GM21528 (cell line): ENCODE results near the gene MTA1.

Experiments used
- ATAC-seq: cut with Tn5 transposase; IDR thresholded peaks from one replicate; pipeline ENCODE4 v1.9.1; 2021; ENCODE audit warnings: mild to moderate bottlenecking, moderate library complexity; ENCODE audit not compliant: unreplicated experiment, low FRiP score

MTA1 gene

DNA sequence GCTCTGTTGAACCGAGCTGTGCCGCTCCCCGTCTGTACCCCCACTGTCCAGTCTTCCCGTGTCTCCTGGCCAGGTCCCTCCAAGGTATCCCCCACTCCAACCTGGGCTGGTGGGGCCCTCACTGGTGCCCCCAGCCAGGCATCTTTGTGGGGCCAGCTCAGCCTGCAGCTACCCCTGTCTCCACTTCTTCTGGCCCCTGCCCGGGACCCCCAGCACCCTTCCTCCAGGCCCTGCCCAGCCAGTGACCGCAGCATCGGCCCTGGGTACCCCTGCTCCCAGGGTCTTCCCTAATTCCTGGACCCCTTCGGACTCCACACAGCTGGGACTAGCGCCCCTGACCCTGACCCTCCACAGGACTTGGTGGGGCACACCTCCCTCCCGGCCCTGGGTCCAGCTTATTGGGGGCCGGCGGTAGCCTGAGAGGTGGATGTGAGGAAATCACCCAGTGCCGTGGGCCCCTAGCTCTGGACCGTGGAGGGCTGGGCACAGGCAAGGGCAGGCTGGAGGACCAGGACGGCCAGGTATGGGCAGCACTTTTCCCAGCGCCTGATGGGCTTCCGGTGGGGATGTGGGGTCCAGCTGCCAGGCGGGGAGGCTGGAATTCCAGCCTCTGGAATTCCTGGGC is 63.0 kb downstream of the MTA1 start:
- ATAC-seq: no peak

DNA sequence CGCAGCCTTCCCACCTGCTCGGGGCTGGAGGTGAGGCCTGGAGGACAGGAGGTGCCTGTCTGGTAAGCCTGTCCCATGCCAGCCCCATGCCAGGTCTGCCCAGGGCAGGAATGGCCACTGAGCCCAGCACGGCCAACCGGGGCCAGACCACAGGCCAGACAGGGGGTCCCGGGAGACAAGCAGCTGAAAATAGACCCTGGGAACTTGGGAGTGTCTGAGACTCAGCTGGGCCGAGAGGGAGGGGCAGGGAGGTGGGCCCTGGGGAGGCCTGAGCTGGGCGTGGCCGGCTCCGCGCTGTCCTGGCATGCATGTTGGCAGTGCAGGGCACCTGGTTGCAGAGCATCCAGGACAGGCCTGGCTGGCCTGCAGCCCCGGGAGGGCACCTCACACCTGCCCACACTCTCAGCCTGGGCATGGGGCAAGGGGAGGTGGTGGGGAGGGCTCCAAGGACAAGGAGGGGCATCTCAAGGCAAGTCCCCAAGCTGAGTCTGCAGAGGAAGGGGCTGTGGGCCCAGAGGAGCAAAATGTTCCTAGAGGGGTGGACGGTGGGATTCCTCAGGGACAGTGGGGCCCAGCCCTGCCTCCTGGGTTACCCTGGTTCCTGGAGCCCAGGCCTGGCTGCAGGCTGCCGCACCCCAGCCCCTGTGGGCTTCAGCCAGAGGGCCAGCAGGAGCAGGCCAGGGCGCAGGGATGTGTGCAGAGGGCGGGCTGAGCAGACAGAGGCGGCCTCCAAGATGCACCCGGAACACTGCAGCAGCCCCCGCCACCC is 63.9 kb downstream of the MTA1 start:
- ATAC-seq: no peak

DNA sequence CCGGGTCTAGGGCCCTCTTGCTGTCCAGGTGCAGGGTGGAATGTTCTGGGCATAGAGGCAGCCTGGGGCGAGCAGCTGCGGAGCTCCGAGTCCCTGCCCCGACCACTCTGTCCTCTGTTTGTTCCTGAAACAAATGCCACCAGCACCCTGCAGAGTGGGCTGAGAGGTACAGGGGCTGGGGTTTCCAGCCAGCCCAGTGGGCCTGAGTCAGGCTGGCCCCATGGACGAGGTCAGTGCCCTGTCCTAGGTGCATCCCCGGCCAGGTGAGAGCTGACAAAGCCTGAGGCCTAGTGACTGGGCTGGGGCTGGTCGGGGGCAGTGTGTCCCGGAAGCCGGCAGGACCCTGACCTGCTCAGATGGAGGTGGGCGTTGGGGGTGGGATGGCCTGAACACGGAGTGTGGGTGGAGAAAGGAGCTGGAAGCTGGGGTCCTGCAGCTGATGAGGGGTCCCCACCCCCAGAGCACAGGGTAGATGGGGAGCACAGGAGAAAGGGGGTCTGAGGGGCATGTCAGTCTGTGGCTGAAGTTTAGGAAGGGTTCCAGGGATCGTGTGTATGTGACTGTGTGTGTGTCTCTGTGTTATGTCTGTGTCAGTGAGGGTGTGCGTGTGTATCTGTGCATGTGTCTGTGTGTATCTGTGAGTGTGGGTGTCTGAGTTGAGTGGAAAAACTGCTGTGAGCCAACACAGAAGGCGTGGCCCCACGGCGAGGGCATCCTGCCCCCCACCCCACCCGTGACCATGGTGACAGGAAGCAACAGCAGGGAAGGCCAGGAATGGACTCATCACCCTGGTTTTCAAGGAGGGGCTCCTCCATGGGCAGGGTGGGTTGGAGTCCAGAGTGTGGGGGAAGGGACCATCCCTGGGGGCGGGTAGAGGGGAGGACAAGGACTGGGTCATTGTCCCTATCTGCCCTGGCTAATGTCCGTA is 64.7 kb downstream of the MTA1 start:
- no peak for ATAC-seq

DNA sequence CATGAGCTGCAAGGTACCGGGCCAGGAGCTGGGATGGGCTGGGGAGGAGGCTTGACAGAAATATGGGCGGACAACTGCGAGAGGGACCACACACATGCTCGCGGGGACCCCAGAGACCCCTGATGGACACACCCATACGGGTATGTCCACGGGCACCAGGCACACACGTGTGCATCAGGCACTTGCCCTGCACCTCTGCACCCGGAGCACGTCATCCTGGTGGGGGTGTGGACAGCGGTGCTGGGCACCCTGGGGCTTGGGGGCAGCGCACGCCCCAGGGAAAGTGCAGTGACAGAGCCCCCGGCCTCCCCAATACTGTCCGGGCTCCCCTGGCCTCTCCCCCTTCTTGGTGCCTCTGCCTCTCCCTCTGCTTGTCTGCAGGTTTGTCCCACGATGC is 65.4 kb downstream of the MTA1 start:
- no peak for ATAC-seq

DNA sequence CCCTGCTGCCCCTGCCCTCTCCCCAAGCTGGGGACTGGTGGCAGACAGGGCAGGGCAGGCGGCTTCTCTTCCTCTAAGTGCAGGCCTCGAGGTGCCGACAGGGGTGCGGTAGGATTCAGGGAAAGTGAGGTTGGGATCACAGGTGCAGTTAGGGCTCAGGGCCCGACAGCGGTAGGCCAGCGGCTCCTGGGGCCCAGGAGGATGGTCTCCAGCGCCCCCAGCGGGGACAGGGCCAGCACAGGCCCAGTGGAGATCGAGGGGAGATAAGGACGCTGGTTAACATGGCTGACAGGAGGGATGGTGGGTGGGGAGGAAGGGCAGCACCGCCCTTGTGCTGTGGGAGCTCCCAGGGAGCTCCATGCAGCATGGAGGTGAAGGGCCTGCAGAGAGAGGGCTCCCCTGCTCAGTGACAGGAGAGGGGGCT is 66.1 kb downstream of the MTA1 start:
- no peak for ATAC-seq

DNA sequence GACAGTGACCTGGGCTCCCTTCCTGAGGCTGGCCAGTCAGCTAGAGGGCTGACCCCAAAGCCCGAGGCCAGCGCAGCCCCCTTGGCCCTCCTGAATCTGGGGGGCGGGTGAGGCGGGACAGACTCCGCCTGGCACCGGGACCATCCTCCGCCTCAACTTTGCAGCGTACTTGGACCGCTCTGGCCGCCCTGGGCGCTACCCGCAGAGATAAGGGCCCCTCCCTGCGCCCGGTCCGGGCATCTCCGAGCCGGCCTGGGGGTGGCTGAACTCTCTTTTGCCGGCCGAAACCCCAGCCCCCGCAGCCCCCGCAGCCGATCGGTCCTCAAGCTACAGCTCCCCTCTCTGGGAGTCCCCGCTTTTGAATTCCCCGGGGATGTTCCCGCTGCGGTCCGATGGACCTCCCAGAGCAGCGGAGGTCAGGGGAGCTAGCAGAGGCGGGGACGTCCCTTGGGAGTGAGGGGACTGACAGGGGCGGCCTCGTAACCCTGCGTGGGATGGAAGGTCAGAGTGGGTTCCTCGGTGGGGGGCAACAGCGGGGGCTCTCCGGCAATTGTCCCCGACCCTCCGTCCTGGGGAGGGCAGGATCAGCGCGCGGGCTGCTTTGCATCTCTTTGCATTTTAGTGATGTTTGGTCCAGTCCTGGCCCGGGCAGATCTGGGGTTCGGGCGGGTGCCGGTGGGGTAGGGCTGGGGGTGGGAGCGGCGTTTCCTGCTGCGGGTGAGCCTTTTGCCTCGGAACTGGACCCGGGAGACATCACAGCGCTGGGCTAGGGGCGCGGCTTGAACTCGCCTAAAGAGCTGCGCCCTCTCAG is 66.7 kb downstream of the MTA1 start, which contains the start of gene CRIP1:
Gene CRIP1 (plus strand): TSS at position 724 of the 811 bp plus-strand sequence. CDS start 374 bp downstream, outside the sequence.
- no peak for ATAC-seq

DNA sequence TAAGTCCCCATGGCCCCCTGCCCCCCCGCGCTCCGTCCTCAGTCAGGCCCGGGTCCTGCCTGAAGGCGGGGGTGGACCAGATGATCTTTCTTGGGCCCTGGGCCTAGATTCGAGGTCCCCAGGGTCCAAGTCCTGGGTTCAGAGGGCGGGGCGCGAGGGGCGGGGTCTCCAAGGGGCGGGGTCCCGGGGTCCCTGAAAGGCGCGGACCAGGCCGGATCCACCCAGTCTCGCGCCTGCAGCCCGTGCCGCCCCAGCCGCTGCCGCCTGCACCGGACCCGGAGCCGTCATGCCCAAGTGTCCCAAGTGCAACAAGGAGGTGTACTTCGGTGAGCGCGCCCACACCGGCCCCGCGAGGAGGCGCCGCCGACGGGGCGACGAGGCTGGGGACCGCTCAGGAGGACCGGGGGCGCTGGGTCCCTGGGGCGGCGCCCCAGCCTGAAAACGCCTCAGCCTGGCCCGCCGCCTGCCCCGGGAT is 67.4 kb downstream of the MTA1 start:
- no peak for ATAC-seq

DNA sequence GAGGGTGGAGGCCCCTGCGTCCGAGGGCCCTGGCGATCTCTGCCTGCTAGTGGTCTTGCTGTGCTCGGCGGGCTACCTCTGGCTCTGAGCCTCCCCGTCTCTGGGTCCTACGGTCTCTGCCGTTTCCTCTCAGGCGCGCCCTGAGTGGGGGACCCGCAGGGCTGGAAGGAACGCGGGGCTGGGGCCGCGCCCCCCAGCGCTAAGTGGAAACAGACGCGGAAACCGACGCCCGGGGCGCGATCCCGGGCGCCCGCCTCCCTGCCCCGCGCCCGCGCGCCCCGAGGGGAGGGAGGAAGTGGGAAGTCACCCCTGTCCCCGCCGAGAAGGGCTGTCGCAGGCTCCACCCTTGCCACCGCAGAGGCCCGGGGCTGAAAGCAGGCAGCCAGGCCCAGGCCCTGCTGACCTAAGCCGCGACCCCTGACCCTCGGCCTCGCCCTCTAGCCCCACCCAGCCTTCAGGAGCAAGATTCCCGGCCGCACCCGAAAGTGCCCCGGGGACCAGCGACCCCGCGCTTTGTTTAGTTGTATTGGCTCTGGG is 67.9 kb downstream of the MTA1 start:
- no peak for ATAC-seq

DNA sequence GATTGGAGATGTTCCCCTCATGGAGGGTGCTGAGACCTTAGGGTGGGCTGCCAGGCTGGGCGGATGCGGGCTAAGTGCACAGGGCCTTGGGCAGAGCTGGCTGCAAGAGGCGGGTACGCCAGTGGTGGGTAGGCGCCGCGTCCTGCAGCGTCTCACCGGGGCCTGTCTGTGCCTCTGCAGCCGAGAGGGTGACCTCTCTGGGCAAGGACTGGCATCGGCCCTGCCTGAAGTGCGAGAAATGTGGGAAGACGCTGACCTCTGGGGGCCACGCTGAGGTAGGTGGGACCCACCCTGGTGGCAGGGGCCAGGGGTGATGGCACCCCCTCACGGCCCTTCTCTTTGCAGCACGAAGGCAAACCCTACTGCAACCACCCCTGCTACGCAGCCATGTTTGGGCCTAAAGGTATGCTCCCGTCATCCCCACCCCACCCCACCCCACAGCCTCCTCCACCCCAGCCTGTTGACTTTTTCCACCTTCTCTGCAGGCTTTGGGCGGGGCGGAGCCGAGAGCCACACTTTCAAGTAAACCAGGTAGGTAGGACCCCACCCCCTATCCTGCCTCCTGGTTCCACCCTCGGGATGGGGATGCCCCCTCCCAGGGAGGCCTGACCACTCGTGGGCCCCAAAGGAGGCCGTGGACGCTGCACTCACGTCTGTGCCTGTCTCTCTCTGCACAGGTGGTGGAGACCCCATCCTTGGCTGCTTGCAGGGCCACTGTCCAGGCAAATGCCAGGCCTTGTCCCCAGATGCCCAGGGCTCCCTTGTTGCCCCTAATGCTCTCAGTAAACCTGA is 68.6 kb downstream of the MTA1 start:
- no peak for ATAC-seq

DNA sequence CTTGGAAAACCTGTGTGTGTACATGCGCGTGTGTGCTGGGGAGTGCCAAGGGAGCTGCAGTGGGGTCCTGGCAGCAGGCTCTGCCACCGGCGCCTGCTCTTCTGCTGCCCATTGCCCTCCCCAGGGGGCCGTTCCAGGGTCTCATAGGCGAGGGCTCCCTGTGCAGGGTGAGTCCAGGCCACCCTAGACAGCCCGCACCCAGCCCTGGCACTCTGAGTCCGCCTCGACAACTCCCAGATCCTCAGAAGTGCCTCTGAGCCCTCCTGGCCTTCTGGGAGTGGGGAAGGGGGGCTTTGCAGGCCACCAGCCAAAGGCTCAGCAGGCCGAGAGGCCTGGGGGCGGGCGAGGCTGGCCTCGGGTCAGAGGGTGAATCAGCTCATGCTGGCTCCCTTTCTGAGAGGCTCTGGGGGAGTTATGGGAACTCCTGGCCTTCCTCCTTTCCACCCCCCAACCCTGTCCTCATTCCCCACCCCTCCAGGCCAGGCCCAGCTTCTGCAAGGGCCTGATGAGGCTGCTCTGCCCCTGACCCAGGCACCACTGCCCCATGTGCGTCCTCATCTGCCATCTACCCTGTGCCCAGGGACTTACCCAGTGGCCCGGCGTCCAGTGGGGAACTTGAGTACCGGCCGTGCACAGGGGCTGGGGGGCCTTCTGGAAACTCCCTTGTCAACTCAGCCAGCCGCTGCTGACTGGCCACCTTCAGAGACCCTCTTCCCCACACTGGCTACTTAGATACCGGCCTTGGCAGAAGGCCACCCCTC is 69.3 kb downstream of the MTA1 start:
- no peak for ATAC-seq

DNA sequence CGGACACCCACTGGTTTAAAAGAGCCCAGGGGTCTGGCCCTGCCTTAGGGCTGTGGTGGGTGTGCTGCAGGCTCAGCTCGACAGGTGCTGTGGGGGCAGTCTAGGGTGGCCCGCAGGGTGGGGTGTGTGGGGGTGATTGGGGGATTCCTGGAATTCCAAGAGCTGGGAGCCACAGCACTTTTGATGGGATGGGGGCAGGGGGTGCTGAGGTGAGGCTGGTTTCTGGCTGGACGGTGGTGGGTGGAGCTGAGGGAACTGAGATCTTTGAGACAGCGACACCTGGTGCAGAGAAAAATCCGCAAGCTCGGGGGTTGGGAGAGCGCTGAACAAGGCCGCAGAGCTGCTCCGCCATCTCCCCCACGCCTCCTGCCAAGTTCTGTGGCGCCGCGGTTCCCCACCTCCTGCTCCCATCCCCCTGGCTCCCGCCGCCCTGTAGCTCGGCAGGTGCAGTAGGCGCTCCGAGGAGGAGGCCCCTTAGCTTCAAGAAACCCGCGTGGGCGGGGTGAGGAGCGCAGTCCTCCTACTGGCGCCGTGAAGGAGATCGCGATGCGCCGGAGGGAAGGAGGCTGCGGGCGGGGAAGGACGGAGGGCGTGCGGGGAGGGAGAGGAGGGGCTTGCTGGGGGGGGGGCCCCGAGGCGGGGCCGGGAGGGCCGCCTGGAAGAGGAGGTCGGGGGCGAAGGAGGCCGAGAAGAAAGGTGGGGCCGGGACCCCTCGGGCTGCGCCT is 70.1 kb downstream of the MTA1 start:
- ATAC-seq: no peak

DNA sequence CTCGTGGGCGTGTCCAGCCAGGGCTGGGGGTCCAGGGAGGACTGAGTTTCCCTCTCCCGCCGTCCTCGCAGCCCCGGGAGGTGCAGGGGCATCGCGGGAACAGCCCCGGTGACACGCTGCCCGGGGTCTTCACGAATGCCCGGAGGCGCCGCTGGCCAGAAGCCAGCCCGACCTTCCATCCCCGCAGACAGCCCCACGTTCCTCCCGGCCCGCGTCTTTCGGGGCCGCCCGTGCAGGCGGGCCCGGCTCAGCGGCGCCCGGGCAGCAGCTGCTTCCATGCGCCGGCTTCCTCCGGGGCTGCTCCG is 70.6 kb downstream of the MTA1 start:
- ATAC-seq: peak; percentile 1

DNA sequence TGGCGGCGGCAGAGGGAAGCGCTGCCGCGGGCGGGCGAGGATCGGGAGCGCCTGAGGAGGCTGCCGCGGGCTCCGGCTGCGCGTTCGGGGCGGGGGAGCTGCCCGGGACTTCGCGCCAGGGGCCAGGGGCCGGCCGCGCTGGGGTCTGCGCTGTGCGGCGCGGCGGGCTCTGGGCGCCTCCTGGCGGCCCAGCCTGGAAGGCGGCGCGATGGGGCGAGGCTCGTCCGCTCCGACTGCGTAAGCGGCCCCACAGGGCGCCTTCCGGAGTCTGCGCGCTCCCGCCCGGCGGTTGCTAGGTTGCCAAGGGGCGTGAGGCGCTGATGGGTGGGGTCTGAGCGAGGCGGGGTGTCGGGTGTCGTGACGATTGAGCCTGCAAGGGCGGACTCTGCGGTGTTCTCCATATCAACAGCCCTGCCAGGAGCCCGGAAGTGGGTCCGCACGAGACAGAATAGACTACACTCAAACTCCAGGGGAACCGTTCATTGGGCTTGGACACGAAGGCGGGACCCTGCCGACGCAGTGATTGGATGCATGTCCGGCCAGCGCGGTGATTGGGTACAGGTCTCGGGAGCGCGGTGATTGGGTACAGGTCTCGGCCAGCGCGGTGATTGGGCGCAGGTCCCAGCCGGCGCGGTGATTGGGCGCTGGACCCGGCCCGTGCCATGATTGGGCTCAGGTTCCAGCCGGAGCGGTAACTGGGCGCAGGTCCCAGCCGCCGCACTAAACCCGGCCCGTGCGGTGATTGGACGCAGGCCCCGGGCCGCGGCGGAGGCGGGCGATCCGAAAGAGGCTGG is 71.1 kb downstream of the MTA1 start, which contains the start of gene TEDC1:
Gene TEDC1 (plus strand): TSS at position 675 of the 794 bp plus-strand sequence. CDS start 130 bp downstream, outside the sequence.
- ATAC-seq: peak; percentile 75

DNA sequence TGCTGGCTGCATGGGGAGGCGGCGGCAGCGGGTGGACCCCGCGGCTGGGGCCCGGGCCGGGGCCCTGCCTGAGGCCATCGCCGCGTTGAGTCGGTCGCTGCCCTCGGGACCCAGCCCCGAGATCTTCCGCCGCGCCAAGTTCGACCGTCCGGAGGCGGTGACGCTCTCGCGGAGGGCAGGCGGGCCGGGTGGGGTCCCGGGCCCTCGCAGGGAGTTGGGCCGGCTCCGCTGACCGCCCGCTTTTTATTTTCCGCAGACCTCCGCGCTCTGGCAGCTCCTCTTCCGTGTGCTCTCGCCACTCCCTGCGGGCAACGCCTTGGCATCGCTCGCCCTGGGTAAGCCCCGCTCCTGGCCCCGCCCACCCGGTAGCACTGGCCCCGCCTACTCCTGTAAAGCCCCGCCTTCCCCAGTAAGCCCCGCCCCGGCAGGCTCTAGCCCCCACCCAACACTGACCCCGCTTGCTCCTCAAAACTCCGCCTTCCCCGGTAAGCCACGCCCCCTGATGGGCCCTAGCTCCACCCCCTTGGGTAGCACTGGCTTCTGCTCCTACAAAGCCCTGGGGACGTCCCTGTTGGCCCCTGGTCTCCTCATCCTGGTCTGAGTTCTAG is 71.8 kb downstream of the MTA1 start:
- no peak for ATAC-seq

DNA sequence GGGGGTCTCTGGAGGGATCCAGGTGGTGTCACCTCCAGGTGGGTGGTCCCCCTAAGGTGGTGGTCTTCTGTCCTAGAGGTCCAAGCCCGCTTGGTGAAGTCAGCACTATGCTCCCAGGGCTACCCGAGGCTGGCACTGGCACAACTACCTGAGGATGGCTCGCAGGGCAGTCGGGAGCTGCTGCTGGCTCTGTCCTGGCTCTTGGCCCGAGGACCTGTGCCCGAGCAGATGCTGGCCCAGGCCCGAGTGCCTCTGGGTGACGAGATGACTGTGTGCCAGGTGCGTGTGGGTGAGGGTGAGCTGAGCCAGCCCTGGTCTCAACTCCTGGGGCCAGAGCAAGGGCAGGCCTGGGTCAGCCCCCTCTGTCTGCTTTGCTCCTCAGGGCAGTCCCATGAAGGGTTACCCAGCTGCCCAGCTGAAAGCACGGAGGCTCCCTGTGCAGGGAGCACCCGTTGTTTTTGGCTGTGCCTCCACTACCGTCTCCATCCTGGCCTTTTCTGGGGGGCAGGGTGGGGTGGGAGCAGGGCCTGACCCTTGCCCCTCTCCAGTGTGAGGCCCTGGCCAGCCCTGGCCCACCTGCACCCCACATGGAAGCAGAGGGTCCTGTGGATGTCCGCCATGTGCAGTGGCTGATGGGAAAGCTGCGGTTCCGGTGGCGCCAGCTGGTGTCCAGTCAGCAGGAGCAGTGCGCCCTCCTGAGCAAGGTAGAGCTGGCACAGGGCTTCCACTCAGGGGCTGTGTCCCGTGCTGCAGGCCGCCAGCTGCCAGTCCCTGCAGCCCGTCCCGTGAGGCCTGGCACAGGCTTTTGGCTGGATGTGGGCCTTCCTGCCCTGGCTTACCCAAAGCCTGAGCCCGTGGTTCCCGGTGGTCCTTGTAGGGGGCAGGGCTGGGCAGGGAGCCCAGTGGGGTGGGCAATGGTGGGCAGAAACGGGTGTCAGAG is 72.7 kb downstream of the MTA1 start:
- no peak for ATAC-seq
